Endothelial cell (in vitro differentiated cells): Measurements from ENCODE around the gene CUL3. TPM values are rescaled to one million over a fixed set of nuclear protein-coding genes. Genes with fewer than 3 reads are reported as not detected.
A peak's percentile ranks its signal among the peaks of the same experiment; 100 is the strongest.

Experiments
- DNase-seq: peaks from one replicate; pipeline ENCODE4 v3.0.0; 2021; ENCODE audit warnings: low spot score
- H3K27ac Mint-ChIP-seq: one replicate; pipeline ENCODE4 v1.8.0; 2021; ENCODE audit warnings: mixed read lengths, inconsistent platforms; ENCODE audit not compliant: unreplicated experiment
- H3K27me3 Mint-ChIP-seq: one replicate; pipeline ENCODE4 v1.8.0; 2021; ENCODE audit warnings: mild to moderate bottlenecking, moderate library complexity, mixed read lengths, inconsistent platforms; ENCODE audit not compliant: unreplicated experiment
- H3K36me3 Mint-ChIP-seq: one replicate; pipeline ENCODE4 v1.8.0; 2021; ENCODE audit warnings: mild to moderate bottlenecking, low read depth, mixed read lengths, inconsistent platforms; ENCODE audit not compliant: unreplicated experiment
- H3K4me1 Mint-ChIP-seq: one replicate; pipeline ENCODE4 v1.8.0; 2021; ENCODE audit warnings: mild to moderate bottlenecking, mixed read lengths, inconsistent platforms; ENCODE audit not compliant: unreplicated experiment
- H3K4me3 Mint-ChIP-seq: one replicate; pipeline ENCODE4 v1.8.0; 2021; ENCODE audit warnings: mild to moderate bottlenecking, mixed read lengths, inconsistent platforms; ENCODE audit not compliant: unreplicated experiment
- H3K9me3 Mint-ChIP-seq: one replicate; pipeline ENCODE4 v1.8.0; 2021; ENCODE audit warnings: mixed read lengths, inconsistent platforms; ENCODE audit not compliant: unreplicated experiment
- CTCF ChIP-seq: fragments of 200-600 bp; sonication (generic); IDR thresholded peaks from one replicate; pipeline ENCODE4 v1.5.0; 2021; ENCODE audit warnings: antibody characterized with exemption; ENCODE audit not compliant: unreplicated experiment
- total RNA-seq: library from RNA; stranded (reverse); fragmentation: NEBNext Ultra II Directional; extraction: Animal tissue kit (Norgen Biotek cat#: 25700); gene quantifications from one replicate; pipeline ENCODE4 v1.2.1, GENCODE V29; 2021; ENCODE audit not compliant: unreplicated experiment

CUL3 gene
- total RNA-seq, 1 donor from 2014 or later = 138 TPM

- Mint-ChIP-seq H3K9me3 (no peaks in the 10 kb centered on the region), H3K4me3 (no peak overlapping the region), H3K27me3 (peaks cover 6% of the 10 kb centered on the region), H3K36me3 (peaks cover 14% of the 10 kb centered on the region), H3K27ac (no peak overlapping the region), H3K4me1 (peaks cover 46% of the 10 kb centered on the region)
- no peak for TF ChIP-seq CTCF
- no peak for DNase-seq
Observed at GRCh38 chr2:224580248-224580647, 4.9 kb downstream of the CUL3 start.

GRCh38 chr2:224579411-224579810, 5.8 kb downstream of the CUL3 start:
- TF ChIP-seq CTCF = no peak
- Mint-ChIP-seq H3K9me3 (no peaks in the 10 kb centered on the region), H3K27ac (peak overlapping the region; percentile 0), H3K4me3 (no peak overlapping the region), H3K4me1 (peaks cover 54% of the 10 kb centered on the region), H3K36me3 (peaks cover 14% of the 10 kb centered on the region), H3K27me3 (peaks cover 6% of the 10 kb centered on the region)
- DNase-seq = no peak

- H3K4me3 Mint-ChIP-seq = no peak overlapping the region
- peaks cover 4% of the 10 kb centered on the region for H3K36me3 Mint-ChIP-seq
- no peaks in the 10 kb centered on the region for H3K27me3 Mint-ChIP-seq
- no peaks in the 10 kb centered on the region for H3K9me3 Mint-ChIP-seq
- H3K4me1 Mint-ChIP-seq = peaks cover 52% of the 10 kb centered on the region
- no peak overlapping the region for H3K27ac Mint-ChIP-seq
- no peak for TF ChIP-seq CTCF
- DNase-seq = no peak
Observed at GRCh38 chr2:224577541-224577940, 7.6 kb downstream of the CUL3 start.

- TF ChIP-seq CTCF = no peak
- no peak for DNase-seq
- Mint-ChIP-seq H3K36me3 (peaks cover 4% of the 10 kb centered on the region), H3K4me1 (peaks cover 59% of the 10 kb centered on the region), H3K9me3 (no peaks in the 10 kb centered on the region), H3K27ac (no peak overlapping the region), H3K27me3 (no peaks in the 10 kb centered on the region), H3K4me3 (no peak overlapping the region)
Observed at GRCh38 chr2:224576088-224576715, 9.0 kb downstream of the CUL3 start.

- H3K36me3 Mint-ChIP-seq = no peaks in the 10 kb centered on the region
Observed at GRCh38 chr2:224574423-224575084, 10.6 kb downstream of the CUL3 start.

More at GRCh38 chr2:224574423-224575084, 10.6 kb downstream of the CUL3 start:
- H3K9me3 Mint-ChIP-seq = no peaks in the 10 kb centered on the region
- DNase-seq = no peak
- H3K4me3 Mint-ChIP-seq = peak overlapping the region; percentile 63
- TF ChIP-seq CTCF = no peak
- peaks cover 4% of the 10 kb centered on the region for H3K27me3 Mint-ChIP-seq
- H3K4me1 Mint-ChIP-seq = peaks cover 57% of the 10 kb centered on the region
- peak overlapping the region; percentile 72 for H3K27ac Mint-ChIP-seq
